GM06990 (cell line): Measurements from ENCODE around the gene ZPBP.

ENCODE experiments used
- DNase-seq: peaks from one replicate; pipeline ENCODE4 v3.0.0-alpha.2; 2011; ENCODE audit not compliant: insufficient read length; ENCODE audit errors: extremely low read depth
- H3K27me3 ChIP-seq: replicated peaks from 2 replicates; pipeline ENCODE4 v1.6.0; 2011; ENCODE audit warnings: low read length; ENCODE audit not compliant: control insufficient read depth, insufficient read depth
- H3K36me3 ChIP-seq: 2 replicates; pipeline ENCODE4 v1.5.1; 2011; ENCODE audit warnings: low read length; ENCODE audit not compliant: control insufficient read depth, insufficient read depth
- H3K4me3 ChIP-seq: replicated peaks from 2 replicates; pipeline ENCODE4 v1.5.1; 2011; ENCODE audit warnings: low read depth, mild to moderate bottlenecking, control low read depth, low read length
- CTCF ChIP-seq: IDR thresholded peaks from 2 replicates; pipeline ENCODE4 v1.5.1; 2011; ENCODE audit warnings: low read length, control low read depth, mild to moderate bottlenecking, inconsistent platforms; ENCODE audit not compliant: insufficient read depth, poor library complexity, severe bottlenecking

Gene ZPBP

GRCh38 chr7:50101873-50102272, 8.8 kb upstream of the ZPBP start:
- DNase-seq = no peak
- no peak for TF ChIP-seq CTCF
- Histone ChIP-seq H3K36me3 (no peaks in the 10 kb centered on the region), H3K4me3 (no peak overlapping the region), H3K27me3 (no peaks in the 10 kb centered on the region; the same call in 1 of the 2 replicates)

DNA sequence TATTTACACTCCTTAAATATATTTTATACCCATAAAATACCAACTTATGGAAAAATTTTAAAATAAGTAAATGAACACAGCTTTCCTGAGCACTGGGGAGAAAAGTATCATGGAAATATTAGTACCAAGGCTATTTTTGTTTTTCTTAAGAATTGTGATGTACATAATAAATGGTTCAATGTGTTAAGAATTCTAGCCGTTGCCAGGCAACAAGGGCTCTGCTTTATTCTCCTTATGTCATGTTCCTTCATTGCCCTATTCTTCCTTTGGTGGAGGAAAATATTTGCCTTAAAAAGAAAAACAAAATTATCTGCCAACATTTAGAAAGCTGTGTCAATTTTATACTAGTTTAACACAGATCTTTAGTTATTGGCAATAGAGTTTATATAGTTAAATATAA, 2.6 kb upstream of the ZPBP start:
- H3K27me3 ChIP-seq = no peaks in the 10 kb centered on the region
- H3K4me3 ChIP-seq = no peak overlapping the region
- H3K36me3 ChIP-seq = no peaks in the 10 kb centered on the region
- TF ChIP-seq CTCF = no peak
- DNase-seq = no peak

- Histone ChIP-seq H3K27me3 (no peaks in the 10 kb centered on the region), H3K36me3 (no peaks in the 10 kb centered on the region), H3K4me3 (no peak overlapping the region)
- no peak for TF ChIP-seq CTCF
- no peak for DNase-seq
These were observed 4.5 kb downstream of the ZPBP start for GRCh38 chr7:50088463-50089129.

- Histone ChIP-seq H3K36me3 (no peaks in the 10 kb centered on the region), H3K4me3 (no peak overlapping the region), H3K27me3 (no peaks in the 10 kb centered on the region)
- no peak for TF ChIP-seq CTCF
- no peak for DNase-seq
These were observed 7.7 kb downstream of the ZPBP start for GRCh38 chr7:50085344-50085743.

GRCh38 chr7:50073093-50073492, 20.0 kb downstream of the ZPBP start:
- no peak for DNase-seq
- no peak for TF ChIP-seq CTCF
- H3K4me3 ChIP-seq = no peak overlapping the region
- H3K27me3 ChIP-seq = no peaks in the 10 kb centered on the region
- H3K36me3 ChIP-seq = no peaks in the 10 kb centered on the region

GRCh38 chr7:50069613-50070012, 23.4 kb downstream of the ZPBP start:
- TF ChIP-seq CTCF = no peak
- Histone ChIP-seq H3K36me3 (no peaks in the 10 kb centered on the region), H3K27me3 (no peaks in the 10 kb centered on the region), H3K4me3 (peak overlapping the region; percentile 52)
- peak; percentile 23 for DNase-seq
